Activated effector memory CD4-positive, alpha-beta T cell treated with anti-CD3 and anti-CD28 coated beads, Interleukin-2, amount 50 U/mL, for 16 hours (primary cell): ENCODE data around the gene DEAF1.
A peak's percentile ranks its signal among the peaks of the same experiment; 100 is the strongest.

ENCODE experiments used
- DNase-seq: peaks from one replicate; pipeline ENCODE4 v3.0.0-alpha.2; 2020

The DEAF1 gene

GRCh38 chr11:721247-721740 lies 26.3 kb upstream of the DEAF1 start:
- no peak for DNase-seq

DNA sequence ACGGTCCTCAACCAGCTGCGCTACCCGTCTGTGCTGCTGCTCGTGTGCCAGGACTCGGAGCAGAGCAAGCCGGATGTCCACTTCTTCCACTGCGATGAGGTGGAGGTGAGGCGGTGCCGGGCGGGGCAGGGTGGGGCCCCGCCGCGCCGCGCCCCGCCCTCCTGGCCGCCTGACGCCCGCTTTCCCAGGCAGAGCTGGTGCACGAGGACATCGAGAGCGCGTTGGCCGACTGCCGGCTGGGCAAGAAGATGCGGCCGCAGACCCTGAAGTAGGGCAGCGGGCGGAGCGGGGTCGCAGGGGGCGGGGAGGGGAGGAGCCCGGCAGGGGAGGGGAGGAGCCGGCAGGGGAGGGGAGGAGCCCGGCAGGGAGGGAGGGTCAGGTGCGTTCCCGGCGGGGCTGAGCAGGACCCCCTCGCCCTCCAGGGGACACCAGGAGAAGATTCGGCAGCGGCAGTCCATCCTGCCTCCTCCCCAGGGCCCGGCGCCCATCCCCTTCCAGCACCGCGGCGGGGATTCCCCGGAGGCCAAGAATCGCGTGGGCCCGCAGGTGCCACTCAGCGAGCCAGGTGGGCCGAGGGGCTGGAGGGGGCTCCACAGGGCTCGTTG lies 25.7 kb upstream of the DEAF1 start:
- DNase-seq: peak; percentile 75

GRCh38 chr11:720017-720641 lies 25.1 kb upstream of the DEAF1 start:
- DNase-seq: peak; percentile 59

GRCh38 chr11:719214-720016 lies 24.4 kb upstream of the DEAF1 start:
- peak; percentile 59 for DNase-seq

DNA sequence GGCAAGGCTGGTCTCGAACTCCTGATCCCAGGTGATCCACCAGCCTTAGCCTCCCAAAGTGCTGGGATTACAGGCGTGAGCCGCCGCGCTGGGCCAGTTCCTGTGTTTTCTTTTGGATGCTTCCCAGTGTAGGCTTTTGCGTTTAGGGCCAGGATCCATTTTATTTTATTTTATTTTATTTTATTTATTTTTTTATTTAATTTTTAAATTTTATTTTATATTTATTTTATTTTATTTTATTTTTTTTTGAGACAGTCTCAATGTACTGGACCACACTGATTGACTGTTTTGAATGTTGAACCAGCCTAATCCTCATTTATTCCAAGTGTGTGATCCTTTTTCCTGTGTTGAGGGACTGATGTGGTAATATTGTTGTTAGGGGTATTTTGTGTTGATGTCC lies 19.4 kb upstream of the DEAF1 start:
- DNase-seq: no peak

- DNase-seq: no peak
Measured at GRCh38 chr11:709109-709997, 14.3 kb upstream of the DEAF1 start.

DNA sequence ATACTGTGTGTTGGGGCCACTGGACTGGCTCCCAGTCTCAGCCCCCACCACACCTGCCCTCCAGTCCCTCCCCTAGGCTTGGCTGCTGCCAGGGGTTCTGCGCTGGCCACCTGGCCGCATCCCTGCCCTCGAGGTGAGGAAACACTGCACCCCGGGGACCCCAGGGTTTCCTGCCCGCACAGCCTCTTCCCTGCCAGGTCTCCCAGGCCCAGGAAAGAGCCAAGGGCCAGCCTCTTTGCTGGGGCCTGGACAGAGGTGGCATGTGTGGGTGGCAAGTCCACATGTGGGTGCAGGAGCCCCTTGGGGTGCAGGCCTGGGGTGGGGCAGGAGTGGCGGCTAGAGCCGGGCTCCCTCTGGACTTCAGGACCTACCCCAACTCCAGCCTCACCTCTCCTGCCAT lies 13.5 kb upstream of the DEAF1 start:
- DNase-seq: no peak

DNA sequence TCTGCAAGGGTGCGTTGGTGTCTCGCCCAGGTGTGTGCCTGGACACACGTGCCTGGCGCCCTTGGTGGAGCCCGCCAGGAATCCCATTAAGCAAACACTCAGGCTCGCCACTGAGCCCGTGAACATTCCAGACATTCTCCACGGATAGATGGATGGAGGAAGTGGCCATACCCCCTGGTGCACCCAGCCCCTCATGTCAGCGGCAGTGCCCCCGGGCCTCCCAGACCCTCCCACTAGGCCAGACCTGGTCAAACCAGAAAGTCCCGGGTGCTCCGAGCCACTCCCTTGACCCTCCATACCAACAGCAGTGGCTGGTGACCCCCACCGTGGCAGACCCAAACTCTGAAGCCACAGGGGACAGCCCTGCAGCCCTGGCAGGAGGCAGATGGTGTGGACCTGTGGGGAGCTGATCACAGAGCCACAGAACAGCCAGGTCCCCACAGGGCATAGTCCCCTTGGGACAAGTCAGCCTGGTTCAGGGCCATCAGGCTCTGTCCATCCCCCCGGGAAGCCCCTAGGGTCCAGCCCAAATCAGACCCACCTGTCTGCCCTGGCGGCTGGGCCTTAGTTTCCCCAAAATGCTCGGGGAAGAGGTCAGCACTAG lies 12.9 kb upstream of the DEAF1 start:
- no peak for DNase-seq

GRCh38 chr11:706957-707816 lies 12.2 kb upstream of the DEAF1 start:
- DNase-seq: no peak

GRCh38 chr11:706439-706956 lies 11.5 kb upstream of the DEAF1 start:
- no peak for DNase-seq

- DNase-seq: no peak
Measured at GRCh38 chr11:705646-706438, 10.8 kb upstream of the DEAF1 start, which contains the start of gene EPS8L2. TSS of gene EPS8L2 (plus strand) at chr11:706231. CDS start at chr11:709408, 3,177 bp downstream.

GRCh38 chr11:704781-705645 lies 10.0 kb upstream of the DEAF1 start:
- no peak for DNase-seq

- no peak for DNase-seq
Measured at GRCh38 chr11:704228-704674, 9.2 kb upstream of the DEAF1 start.

DNA sequence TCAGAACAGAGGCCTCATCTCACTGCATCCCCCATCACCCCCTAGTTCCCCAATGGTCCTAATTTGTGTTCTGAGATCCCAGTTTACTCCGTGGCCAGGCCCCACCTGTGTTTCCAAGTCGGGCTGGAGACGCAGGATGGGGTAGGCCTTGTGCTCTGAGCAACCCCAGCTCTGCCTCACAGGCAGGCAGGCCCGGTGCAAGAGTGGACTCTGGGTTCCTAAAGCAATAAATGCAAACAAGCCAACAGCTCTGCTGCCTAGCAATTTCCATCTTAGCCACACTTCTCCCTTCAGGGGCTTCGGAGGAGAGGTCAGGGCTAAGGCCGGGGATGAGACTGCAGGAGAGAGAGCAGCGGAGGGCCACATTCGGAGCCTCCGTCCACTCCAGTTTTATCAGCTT lies 8.5 kb upstream of the DEAF1 start:
- DNase-seq: no peak

- DNase-seq: no peak
Measured at GRCh38 chr11:702462-703461, 7.7 kb upstream of the DEAF1 start.

GRCh38 chr11:701741-702461 lies 6.9 kb upstream of the DEAF1 start:
- DNase-seq: no peak

GRCh38 chr11:699753-700152 lies 4.7 kb upstream of the DEAF1 start:
- no peak for DNase-seq
